ENCODE data around the gene PLOD1.

The PLOD1 gene

GRCh38 chr1:11970441-11971185, 36.1 kb downstream of the PLOD1 start:
- FAIRE-seq (no peak), DNase-seq (ENCODE audit: insufficient read length, low spot score) (no peak)

- no peak for FAIRE-seq
Measured at GRCh38 chr1:11977625-11978024, 43.1 kb downstream of the PLOD1 start.

GRCh38 chr1:11978301-11978700, 43.8 kb downstream of the PLOD1 start:
- no peak for FAIRE-seq
- no peak for DNase-seq (ENCODE audit: insufficient read length, low spot score)

More at GRCh38 chr1:11977625-11978024, 43.1 kb downstream of the PLOD1 start:
- no peak for DNase-seq (ENCODE audit: insufficient read length, low spot score)

- DNase-seq (ENCODE audit: insufficient read length, low spot score) (no peak), FAIRE-seq (no peak)
Measured at GRCh38 chr1:11979028-11979850, 44.7 kb downstream of the PLOD1 start.

- FAIRE-seq (peak; percentile 97), DNase-seq (ENCODE audit: insufficient read length, low spot score) (peak; percentile 96)
Measured at GRCh38 chr1:11979851-11980675, 45.5 kb downstream of the PLOD1 start, which contains the start of gene MFN2. Gene MFN2, plus strand, starts transcription at chr1:11980444. Its CDS starts 8,725 bp downstream, at chr1:11989169.

- DNase-seq (ENCODE audit: insufficient read length, low spot score) (no peak), FAIRE-seq (no peak)
Measured at GRCh38 chr1:11980676-11980972, 46.1 kb downstream of the PLOD1 start.

- DNase-seq (ENCODE audit: insufficient read length, low spot score) (no peak), FAIRE-seq (no peak)
Measured at GRCh38 chr1:11981378-11982009, 47.0 kb downstream of the PLOD1 start.

GRCh38 chr1:11982010-11982392, 47.5 kb downstream of the PLOD1 start:
- no peak for FAIRE-seq

GRCh38 chr1:11984121-11984520, 49.6 kb downstream of the PLOD1 start:
- no peak for DNase-seq (ENCODE audit: insufficient read length, low spot score)
- FAIRE-seq, result no peak

More at GRCh38 chr1:11982010-11982392, 47.5 kb downstream of the PLOD1 start:
- DNase-seq (ENCODE audit: insufficient read length, low spot score), result no peak

GRCh38 chr1:11984576-11984975, 50.1 kb downstream of the PLOD1 start:
- FAIRE-seq (no peak), DNase-seq (ENCODE audit: insufficient read length, low spot score) (no peak)

- FAIRE-seq (no peak), DNase-seq (ENCODE audit: insufficient read length, low spot score) (no peak)
Measured at GRCh38 chr1:11985171-11985570, 50.7 kb downstream of the PLOD1 start.

GRCh38 chr1:11985851-11986250, 51.3 kb downstream of the PLOD1 start:
- FAIRE-seq, result no peak
- no peak for DNase-seq (ENCODE audit: insufficient read length, low spot score)

GRCh38 chr1:11989669-11990068, 55.2 kb downstream of the PLOD1 start:
- FAIRE-seq, result no peak
- DNase-seq (ENCODE audit: insufficient read length, low spot score), result no peak

GRCh38 chr1:11990303-11991032, 56.0 kb downstream of the PLOD1 start:
- DNase-seq (ENCODE audit: insufficient read length, low spot score) (no peak), FAIRE-seq (no peak)

GRCh38 chr1:11991969-11992676, 57.6 kb downstream of the PLOD1 start:
- DNase-seq (ENCODE audit: insufficient read length, low spot score) (no peak), FAIRE-seq (no peak)

GRCh38 chr1:11997081-11997850, 62.7 kb downstream of the PLOD1 start:
- FAIRE-seq, result no peak

GRCh38 chr1:11998636-11999035, 64.1 kb downstream of the PLOD1 start:
- DNase-seq (ENCODE audit: insufficient read length, low spot score), result no peak

More at GRCh38 chr1:11997081-11997850, 62.7 kb downstream of the PLOD1 start:
- no peak for DNase-seq (ENCODE audit: insufficient read length, low spot score)

GRCh38 chr1:11999236-11999635, 64.7 kb downstream of the PLOD1 start:
- FAIRE-seq, result no peak
- DNase-seq (ENCODE audit: insufficient read length, low spot score), result no peak

More at GRCh38 chr1:11998636-11999035, 64.1 kb downstream of the PLOD1 start:
- no peak for FAIRE-seq

All from HTR-8/SVneo (cell line).